ENCODE measurements around the gene CDH2. TPM values are rescaled to one million over a fixed set of nuclear protein-coding genes. Genes with fewer than 3 reads are reported as not detected.

The CDH2 gene
- total RNA-seq, 1 donor from 2014 or later = 1.8 TPM

DNA sequence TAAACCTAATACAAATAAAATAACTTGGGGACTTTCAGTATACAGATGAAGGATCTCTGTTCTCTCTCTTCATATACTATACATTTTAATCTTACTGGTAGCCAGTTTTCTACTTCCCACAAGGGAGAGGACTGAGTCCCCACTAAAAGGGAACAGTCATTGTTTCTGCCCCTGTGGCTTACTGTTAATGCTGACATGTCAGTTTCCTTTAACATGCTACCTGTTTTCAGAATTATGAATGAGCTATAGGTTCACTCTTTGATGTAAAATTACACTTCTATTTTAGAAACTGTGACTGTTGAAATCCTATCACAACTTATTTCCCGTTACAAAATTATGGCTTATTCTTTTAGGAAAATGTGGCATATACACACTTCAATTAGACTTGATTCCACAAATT is 207.7 kb downstream of the CDH2 start:
- Histone ChIP-seq H3K4me3 (no peak overlapping the region), H3K27me3 (no peaks in the 10 kb centered on the region), H3K27ac (no peak overlapping the region), H3K36me3 (no peaks in the 10 kb centered on the region), H3K9me3 (no peaks in the 10 kb centered on the region), H3K4me1 (no peaks in the 10 kb centered on the region)
- intact Hi-C loops (cut with DNase I) = no loop called here
- ATAC-seq (no peak), DNase-seq (no peak)
- TF ChIP-seq, protein P1, sequence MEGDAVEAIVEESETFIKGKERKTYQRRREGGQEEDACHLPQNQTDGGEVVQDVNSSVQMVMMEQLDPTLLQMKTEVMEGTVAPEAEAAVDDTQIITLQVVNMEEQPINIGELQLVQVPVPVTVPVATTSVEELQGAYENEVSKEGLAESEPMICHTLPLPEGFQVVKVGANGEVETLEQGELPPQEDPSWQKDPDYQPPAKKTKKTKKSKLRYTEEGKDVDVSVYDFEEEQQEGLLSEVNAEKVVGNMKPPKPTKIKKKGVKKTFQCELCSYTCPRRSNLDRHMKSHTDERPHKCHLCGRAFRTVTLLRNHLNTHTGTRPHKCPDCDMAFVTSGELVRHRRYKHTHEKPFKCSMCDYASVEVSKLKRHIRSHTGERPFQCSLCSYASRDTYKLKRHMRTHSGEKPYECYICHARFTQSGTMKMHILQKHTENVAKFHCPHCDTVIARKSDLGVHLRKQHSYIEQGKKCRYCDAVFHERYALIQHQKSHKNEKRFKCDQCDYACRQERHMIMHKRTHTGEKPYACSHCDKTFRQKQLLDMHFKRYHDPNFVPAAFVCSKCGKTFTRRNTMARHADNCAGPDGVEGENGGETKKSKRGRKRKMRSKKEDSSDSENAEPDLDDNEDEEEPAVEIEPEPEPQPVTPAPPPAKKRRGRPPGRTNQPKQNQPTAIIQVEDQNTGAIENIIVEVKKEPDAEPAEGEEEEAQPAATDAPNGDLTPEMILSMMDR (IDR thresholded peaks at IDR 0.05) = no peak

- ATAC-seq = no peak
- H3K4me1 ChIP-seq = no peaks in the 10 kb centered on the region
- H3K27me3 ChIP-seq = no peaks in the 10 kb centered on the region
- H3K36me3 ChIP-seq = no peaks in the 10 kb centered on the region
- no peak for DNase-seq
- H3K9me3 ChIP-seq = no peaks in the 10 kb centered on the region
- H3K4me3 ChIP-seq = no peak overlapping the region
- intact Hi-C loops (cut with DNase I) = no loop called here
- TF ChIP-seq, protein P1 (IDR thresholded peaks at IDR 0.05) = no peak
- no peak overlapping the region for H3K27ac ChIP-seq
These were observed 208.8 kb downstream of the CDH2 start for GRCh38 chr18:27967913-27968824.

- DNase-seq (no peak), ATAC-seq (no peak)
- H3K36me3 ChIP-seq = no peaks in the 10 kb centered on the region
- no peaks in the 10 kb centered on the region for H3K9me3 ChIP-seq
- no peaks in the 10 kb centered on the region for H3K27me3 ChIP-seq
- no peaks in the 10 kb centered on the region for H3K4me1 ChIP-seq
- H3K27ac ChIP-seq = no peak overlapping the region
- H3K4me3 ChIP-seq = no peak overlapping the region
- intact Hi-C loops (cut with DNase I) = no loop called here
- TF ChIP-seq, protein P1 (IDR thresholded peaks at IDR 0.05) = no peak
These were observed 210.0 kb downstream of the CDH2 start for GRCh38 chr18:27966881-27967280.

GRCh38 chr18:27964811-27965210 is 212.1 kb downstream of the CDH2 start:
- Histone ChIP-seq H3K4me1 (no peaks in the 10 kb centered on the region), H3K27ac (no peak overlapping the region), H3K27me3 (no peaks in the 10 kb centered on the region), H3K4me3 (no peak overlapping the region), H3K36me3 (no peaks in the 10 kb centered on the region), H3K9me3 (no peaks in the 10 kb centered on the region)
- TF ChIP-seq, protein P1 (IDR thresholded peaks at IDR 0.05) = no peak
- no peak for ATAC-seq
- no peak for DNase-seq
- intact Hi-C loops (cut with DNase I) = no loop called here

DNA sequence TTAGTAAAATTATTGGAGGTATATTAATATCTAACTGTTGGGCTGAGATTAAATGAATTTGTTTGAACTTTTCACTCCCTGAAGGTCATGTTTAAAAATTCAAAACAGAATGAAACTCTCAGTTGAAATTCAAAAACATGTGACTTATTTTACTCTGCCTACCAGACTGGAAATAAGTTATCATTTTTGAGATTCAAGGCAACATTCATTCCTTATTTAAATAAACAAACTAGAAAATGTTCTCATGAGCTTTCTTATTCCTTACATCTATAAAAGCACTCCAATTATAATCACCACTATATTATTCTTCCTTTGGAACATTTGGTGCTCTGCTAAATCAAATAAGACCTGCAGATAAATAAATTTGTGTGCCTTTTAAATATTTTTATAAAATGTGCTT is 217.8 kb downstream of the CDH2 start:
- intact Hi-C loops (cut with DNase I) = no loop called here
- no peaks in the 10 kb centered on the region for H3K4me1 ChIP-seq

More for the DNA sequence above, 217.8 kb downstream of the CDH2 start:
- H3K9me3 ChIP-seq = no peaks in the 10 kb centered on the region
- ATAC-seq (no peak), DNase-seq (no peak)
- no peak overlapping the region for H3K27ac ChIP-seq
- no peak overlapping the region for H3K4me3 ChIP-seq
- TF ChIP-seq, protein P1 (IDR thresholded peaks at IDR 0.05) = no peak
- no peaks in the 10 kb centered on the region for H3K27me3 ChIP-seq
- no peaks in the 10 kb centered on the region for H3K36me3 ChIP-seq

Data from upper lobe of right lung (tissue), 1 donor.